NCI-H146 (cell line): Measurements from ENCODE around the gene STH.

Experiments used
- DNase-seq: peaks from one replicate; lab custom pipeline; 2025; lab: John Stamatoyannopoulos, UW

STH gene

GRCh38 chr17:45968732-45969131 lies 30.3 kb upstream of the STH start:
- DNase-seq: no peak

- no peak for DNase-seq
Measured at GRCh38 chr17:45969726-45970125, 29.3 kb upstream of the STH start.

- no peak for DNase-seq
Measured at GRCh38 chr17:45970659-45971058, 28.4 kb upstream of the STH start.

GRCh38 chr17:45971698-45972141 lies 27.3 kb upstream of the STH start:
- DNase-seq: no peak

GRCh38 chr17:45972531-45972930 lies 26.5 kb upstream of the STH start:
- DNase-seq: no peak

DNA sequence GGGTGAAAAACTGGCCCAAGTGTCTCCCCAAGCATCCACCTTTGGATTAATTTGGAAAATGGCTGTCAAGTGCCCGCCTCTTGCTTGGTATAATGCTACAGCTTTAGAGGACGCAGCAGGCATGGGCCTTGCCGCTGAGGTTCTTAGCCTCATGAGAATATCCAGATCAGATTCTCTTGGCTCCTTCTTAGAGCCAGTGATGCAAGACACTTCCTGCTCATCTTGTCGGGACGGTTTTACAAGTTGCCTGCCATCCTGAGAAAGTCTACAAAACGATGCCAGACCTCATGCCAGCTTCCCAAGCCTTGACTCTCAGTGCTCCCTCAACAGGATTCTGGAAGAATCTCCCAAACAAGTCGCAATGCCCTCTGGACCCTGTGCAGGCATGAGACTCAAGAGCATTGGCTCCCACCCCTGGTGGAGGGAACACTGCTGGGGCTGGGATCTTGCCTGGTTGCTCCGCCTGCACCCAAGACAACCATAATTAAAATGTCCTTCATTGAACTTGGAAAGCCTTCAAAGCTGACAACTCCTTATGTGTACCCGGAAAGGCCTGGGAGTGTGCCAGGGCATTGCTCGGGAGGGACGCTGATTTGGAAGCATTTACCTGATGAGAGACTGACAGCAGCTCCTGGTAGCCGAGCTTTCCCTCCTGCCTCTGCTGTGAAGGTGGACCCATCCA lies 25.8 kb upstream of the STH start:
- no peak for DNase-seq

GRCh38 chr17:45973946-45974859 lies 24.8 kb upstream of the STH start:
- no peak for DNase-seq

DNA sequence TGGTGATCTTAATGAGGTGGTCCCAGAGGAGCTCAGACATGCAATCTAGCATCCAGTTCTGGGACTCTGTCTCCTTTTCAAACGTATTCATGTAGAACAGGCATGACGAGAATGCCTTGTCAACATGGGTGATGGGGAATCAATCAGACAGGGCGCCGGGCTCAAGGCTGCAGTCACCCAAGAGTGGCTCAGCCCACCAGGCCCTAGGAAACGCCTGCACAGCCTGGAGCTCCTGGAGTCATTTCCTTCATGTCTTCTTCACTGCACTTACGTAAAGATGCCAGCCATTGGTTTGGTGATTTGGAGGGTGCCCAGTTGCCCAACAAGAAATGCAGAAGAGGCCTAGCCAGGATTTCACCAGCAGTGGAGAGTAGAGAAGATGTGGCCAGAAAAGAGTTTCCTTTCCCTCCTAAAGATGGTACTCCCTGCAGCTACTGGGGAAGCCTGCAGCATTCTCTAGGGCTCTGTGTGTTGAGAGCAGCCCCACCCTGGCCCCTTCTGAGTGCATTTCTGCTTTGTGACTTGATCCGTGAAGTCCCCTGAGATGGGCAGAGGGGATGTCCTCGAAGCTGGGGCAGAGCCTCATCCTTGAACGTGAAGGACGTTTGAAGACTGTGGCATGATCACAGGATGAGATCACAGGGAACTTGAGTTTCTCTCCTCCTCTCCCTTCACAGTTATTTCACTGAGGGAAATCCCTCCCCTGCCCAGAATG lies 24.0 kb upstream of the STH start:
- DNase-seq: no peak

- no peak for DNase-seq
Measured at GRCh38 chr17:45975640-45976295, 23.3 kb upstream of the STH start.

DNA sequence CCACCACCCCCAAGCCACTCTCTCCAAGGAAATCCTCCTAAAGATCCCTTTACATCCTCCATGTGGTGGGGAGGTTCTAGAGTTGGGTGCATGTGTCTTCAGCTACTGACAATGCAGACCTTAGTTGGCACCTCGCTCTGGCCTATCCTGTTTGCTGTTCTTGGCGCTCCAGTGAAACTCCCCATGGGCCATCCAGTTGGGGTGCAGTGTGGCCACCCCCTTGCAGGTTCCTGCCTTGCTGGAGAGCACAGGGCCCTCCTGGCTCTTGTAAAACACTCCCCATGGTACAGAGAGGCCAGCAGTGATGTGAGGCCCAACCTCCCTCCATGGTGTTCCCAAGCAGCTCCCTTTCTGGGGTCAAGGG lies 22.7 kb upstream of the STH start:
- no peak for DNase-seq

- DNase-seq: no peak
Measured at GRCh38 chr17:45976755-45977505, 22.1 kb upstream of the STH start.

- no peak for DNase-seq
Measured at GRCh38 chr17:45977506-45977824, 21.6 kb upstream of the STH start.

DNA sequence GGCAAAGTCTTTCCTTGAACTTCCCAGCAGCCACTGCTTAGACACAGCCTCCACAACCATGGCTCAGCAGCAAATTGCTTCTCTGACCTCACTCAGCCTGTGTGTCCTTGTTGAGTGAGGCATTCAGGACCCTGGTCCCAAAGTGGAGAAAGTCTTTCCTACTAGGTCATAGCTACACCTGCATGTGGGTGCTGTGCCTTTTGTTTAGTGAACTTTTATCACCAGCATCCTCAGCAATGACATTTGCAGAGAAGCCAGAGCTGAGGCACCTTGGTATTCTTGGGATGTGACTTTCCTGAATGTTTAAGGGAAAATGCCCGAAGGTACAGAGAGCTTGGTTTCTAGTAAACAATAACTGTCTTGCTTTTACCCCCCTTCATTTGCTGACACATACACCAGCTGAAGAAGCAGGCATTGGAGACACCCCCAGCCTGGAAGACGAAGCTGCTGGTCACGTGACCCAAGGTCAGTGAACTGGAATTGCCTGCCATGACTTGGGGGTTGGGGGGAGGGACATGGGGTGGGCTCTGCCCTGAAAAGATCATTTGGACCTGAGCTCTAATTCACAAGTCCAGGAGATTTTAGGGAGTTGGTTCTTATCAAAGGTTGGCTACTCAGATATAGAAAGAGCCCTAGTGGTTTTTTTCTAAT lies 20.9 kb upstream of the STH start:
- no peak for DNase-seq

GRCh38 chr17:45979137-45979536 lies 19.9 kb upstream of the STH start:
- DNase-seq: no peak

- peak; percentile 50 for DNase-seq
Measured at GRCh38 chr17:45980855-45981254, 18.2 kb upstream of the STH start.

- no peak for DNase-seq
Measured at GRCh38 chr17:45981306-45981705, 17.7 kb upstream of the STH start.

DNA sequence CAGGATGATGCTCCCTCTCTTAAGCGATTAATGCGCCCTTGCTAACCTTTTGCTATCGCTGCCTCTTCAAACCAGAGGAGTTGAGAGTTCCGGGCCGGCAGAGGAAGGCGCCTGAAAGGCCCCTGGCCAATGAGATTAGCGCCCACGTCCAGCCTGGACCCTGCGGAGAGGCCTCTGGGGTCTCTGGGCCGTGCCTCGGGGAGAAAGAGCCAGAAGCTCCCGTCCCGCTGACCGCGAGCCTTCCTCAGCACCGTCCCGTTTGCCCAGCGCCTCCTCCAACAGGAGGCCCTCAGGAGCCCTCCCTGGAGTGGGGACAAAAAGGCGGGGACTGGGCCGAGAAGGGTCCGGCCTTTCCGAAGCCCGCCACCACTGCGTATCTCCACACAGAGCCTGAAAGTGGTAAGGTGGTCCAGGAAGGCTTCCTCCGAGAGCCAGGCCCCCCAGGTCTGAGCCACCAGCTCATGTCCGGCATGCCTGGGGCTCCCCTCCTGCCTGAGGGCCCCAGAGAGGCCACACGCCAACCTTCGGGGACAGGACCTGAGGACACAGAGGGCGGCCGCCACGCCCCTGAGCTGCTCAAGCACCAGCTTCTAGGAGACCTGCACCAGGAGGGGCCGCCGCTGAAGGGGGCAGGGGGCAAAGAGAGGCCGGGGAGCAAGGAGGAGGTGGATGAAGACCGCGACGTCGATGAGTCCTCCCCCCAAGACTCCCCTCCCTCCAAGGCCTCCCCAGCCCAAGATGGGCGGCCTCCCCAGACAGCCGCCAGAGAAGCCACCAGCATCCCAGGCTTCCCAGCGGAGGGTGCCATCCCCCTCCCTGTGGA lies 16.0 kb upstream of the STH start:
- DNase-seq: no peak

DNA sequence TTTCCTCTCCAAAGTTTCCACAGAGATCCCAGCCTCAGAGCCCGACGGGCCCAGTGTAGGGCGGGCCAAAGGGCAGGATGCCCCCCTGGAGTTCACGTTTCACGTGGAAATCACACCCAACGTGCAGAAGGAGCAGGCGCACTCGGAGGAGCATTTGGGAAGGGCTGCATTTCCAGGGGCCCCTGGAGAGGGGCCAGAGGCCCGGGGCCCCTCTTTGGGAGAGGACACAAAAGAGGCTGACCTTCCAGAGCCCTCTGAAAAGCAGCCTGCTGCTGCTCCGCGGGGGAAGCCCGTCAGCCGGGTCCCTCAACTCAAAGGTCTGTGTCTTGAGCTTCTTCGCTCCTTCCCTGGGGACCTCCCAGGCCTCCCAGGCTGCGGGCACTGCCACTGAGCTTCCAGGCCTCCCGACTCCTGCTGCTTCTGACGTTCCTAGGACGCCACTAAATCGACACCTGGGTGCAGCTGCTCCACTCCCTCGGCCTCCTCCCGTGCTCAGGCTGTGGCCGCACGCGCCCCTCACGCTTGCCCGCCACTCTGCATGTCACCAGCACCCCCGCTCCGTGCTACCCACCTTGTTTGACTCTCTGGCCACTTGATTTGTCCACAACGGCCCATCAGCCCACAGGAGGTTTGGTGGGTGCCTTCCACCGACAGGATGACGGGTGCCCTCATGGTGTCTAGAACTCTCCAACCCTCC lies 15.3 kb upstream of the STH start:
- DNase-seq: no peak

DNA sequence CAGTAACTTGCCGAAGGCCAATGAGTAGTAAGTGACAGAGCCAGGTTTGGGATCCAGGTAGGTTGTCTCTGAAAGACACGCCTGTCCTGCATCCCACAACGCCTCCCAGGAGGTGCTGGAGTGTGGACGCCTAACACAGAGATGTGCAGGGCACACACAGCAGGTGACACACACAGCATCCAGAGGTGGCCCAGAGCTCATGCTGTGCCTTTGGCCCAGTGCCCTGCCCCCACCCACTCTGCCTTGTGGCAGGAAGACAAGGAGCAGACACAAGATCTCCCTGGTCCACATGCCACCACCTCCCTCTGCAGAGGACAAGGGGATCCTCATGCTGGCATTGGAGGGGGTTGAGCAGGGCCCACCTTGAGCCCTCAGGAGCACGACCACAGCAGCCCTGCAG lies 14.7 kb upstream of the STH start:
- DNase-seq: no peak

DNA sequence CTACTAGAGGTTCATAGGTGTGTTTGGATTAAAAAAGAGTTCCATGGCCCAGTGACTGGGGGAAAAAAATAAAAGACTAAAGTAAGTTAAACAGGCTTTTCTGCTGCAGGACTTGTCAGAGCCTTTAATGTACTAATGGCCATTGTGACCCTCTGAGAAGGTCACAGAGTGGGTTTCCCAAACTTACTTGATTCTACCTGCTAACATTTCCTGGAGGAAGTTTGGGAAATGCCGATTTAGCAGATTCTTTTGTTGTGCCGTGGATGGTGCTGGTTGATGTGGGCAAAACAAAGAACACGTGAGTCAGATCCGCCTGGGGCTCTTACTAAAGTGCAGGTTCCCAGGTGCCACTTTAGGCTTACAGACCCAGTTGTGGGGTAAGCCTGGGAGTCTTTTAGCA lies 13.6 kb upstream of the STH start:
- DNase-seq: no peak
